Suppressor macrophage treated with lipopolysaccharide for 1 hour (primary cell): ENCODE measurements around the gene FANCG.

Experiments used
- DNase-seq, 3 donors: peaks; one replicate each; pipeline ENCODE4 v3.0.0-alpha.2; 2020 to 2022

FANCG gene

GRCh38 chr9:35103660-35104191 is 24.0 kb upstream of the FANCG start:
- DNase-seq = no peak

GRCh38 chr9:35102769-35103659 is 23.3 kb upstream of the FANCG start, which contains the start of gene STOML2:
TSS of gene STOML2 (minus strand) at chr9:35103131. CDS start at chr9:35103094, 37 bp downstream.
- peak; percentile 95 to 96 (median 95) for DNase-seq

GRCh38 chr9:35102465-35102768 is 22.7 kb upstream of the FANCG start:
- no peak for DNase-seq

- DNase-seq = peak in 1 of 3 donors; percentile 40
Observed at GRCh38 chr9:35097573-35097972, 17.8 kb upstream of the FANCG start.

- peak; percentile 84 to 92 (median 90) for DNase-seq
Observed at GRCh38 chr9:35096035-35096849, 16.5 kb upstream of the FANCG start, which contains the start of gene PIGO. TSS of gene PIGO (minus strand) at chr9:35096591. CDS start at chr9:35095565, 1,026 bp downstream.

- no peak for DNase-seq
Observed at GRCh38 chr9:35091536-35091935, 11.8 kb upstream of the FANCG start.

- DNase-seq = no peak
Observed at GRCh38 chr9:35089434-35089833, 9.7 kb upstream of the FANCG start.

- DNase-seq = no peak
Observed at GRCh38 chr9:35085078-35085477, 5.3 kb upstream of the FANCG start.

GRCh38 chr9:35079041-35079425 is 709 bp downstream of the FANCG start:
- no peak for DNase-seq

GRCh38 chr9:35078066-35078465 is 1.7 kb downstream of the FANCG start:
- DNase-seq = no peak

GRCh38 chr9:35076848-35077247 is 2.9 kb downstream of the FANCG start:
- no peak for DNase-seq

GRCh38 chr9:35075358-35075757 is 4.4 kb downstream of the FANCG start:
- DNase-seq = no peak

- no peak for DNase-seq
Observed at GRCh38 chr9:35074791-35075190, 5.0 kb downstream of the FANCG start.

GRCh38 chr9:35074141-35074540 is 5.6 kb downstream of the FANCG start:
- DNase-seq = no peak

- no peak for DNase-seq
Observed at GRCh38 chr9:35073279-35073612, 6.5 kb downstream of the FANCG start.

GRCh38 chr9:35072461-35073278 is 7.1 kb downstream of the FANCG start, which contains the start of gene VCP:
TSS of gene VCP (minus strand) at chr9:35072625. CDS start at chr9:35072353, 272 bp downstream.
- peak; percentile 97 to 99 (median 99) for DNase-seq

- DNase-seq = peak; percentile 89 to 96 (median 89)
Observed at GRCh38 chr9:35071814-35072460, 7.8 kb downstream of the FANCG start.

GRCh38 chr9:35070823-35071813 is 8.6 kb downstream of the FANCG start:
- peak in 2 of 3 donors; percentile 12 to 20 for DNase-seq

GRCh38 chr9:35069020-35069419 is 10.7 kb downstream of the FANCG start:
- DNase-seq = no peak

GRCh38 chr9:35067056-35067455 is 12.7 kb downstream of the FANCG start:
- DNase-seq = no peak
